H1 (cell line): Measurements from ENCODE around the gene CTDSP1. TPM values are rescaled to one million over a fixed set of nuclear protein-coding genes. Genes with fewer than 3 reads are reported as not detected.

Experiments used
- CBX5 ChIP-seq: fragments of 300-800, 300-1000 bp; sonication (generic); IDR thresholded peaks from 2 replicates; pipeline ENCODE4 v1.7.1; 2016; ENCODE audit warnings: antibody characterized with exemption, low read length, low read depth
- PHF8 ChIP-seq: fragments of 200-600 bp; sonication (generic); conservative IDR thresholded peaks from 2 replicates; pipeline ENCODE4 v1.7.1; 2012; ENCODE audit warnings: low read depth, mild to moderate bottlenecking, inconsistent platforms, low read length, moderate library complexity
- SRF ChIP-seq: IDR thresholded peaks from 2 replicates; pipeline ENCODE4 v1.6.1; 2011; ENCODE audit warnings: mild to moderate bottlenecking, low read depth, low read length, moderate library complexity
- polyA plus RNA-seq, 7 experiments: library from polyadenylated mRNA; depleted of rRNA in 3 of 7; stranded (reverse) in 5 of 7; unstranded in 2 of 7; fragments of >200 nt in 5 of 7; fragments of 200-250 nt in 2 of 7; gene quantifications; 1 replicate in 5 of 7; 2 replicates in 1 of 7; 4 replicates in 1 of 7; pipeline versions ENCODE4 v1.2.1 to v1.2.3, GENCODE V29; 2011 to 2013; ENCODE audit warnings: missing spikeins in 2 of 7, mixed read lengths in 2 of 7
- total RNA-seq: library from RNA; stranded (reverse); fragmentation: NEBNext Ultra II Directional; extraction: Animal tissue kit (Norgen Biotek cat#: 25700); gene quantifications from 2 replicates; pipeline ENCODE4 v1.2.1, GENCODE V29; 2021

The CTDSP1 gene
- total and polyA plus RNA-seq, 2 of the 8 experiments (the other 6 are each of a cell fraction or from before 2014, with no cell fraction given) = 20.3 to 35.2 TPM

DNA sequence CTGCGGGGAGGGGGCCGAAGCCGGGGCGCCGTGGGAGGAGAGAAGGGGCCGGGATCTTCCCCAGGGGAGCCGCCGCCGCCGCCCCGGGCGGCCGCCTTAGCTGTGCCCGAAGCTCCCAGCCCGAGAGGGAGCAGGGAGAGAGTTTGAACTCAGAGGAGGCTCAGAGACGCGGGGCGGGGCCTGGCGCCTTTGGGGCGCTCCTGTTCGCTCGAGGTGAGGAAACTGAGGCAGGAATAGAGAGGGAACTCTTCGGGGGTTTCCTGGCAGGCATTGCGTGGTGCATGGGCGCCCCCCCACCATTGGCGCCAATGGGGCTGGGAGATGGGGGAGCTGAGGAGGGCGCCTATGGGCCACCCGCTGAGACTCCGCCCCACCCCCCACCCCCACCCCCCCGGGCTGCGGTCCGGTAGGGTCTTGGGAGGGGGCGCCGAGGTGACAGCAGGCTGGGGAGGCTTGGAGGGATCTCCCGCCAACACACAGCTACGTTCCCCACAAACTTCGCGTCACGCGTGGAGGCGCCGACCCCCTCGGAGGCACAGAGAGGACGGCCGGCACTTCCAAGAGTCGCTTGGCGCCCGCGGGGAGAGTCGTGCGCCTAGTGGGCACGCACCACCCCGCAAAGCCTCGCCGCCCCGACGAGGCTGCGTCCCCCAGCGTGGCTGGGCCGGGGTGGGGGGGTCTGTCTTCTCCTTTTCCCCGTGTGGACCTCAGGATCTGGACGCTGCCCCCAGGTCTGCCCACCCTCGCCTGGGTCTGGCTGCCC is 680 bp downstream of the CTDSP1 start (continued):
- TF ChIP-seq PHF8 (no peak), SRF (no peak), CBX5 (no peak)
